Upper lobe of right lung (tissue), 1 donor: ENCODE measurements around the gene NGEF. TPM values are rescaled to one million over a fixed set of nuclear protein-coding genes. Genes with fewer than 3 reads are reported as not detected.

Experiments used
- ATAC-seq: fragments of 200-7000 bp; cut with Tn5 transposase; one replicate; pipeline ENCODE4 v1.9.1; 2020; ENCODE audit warnings: mild to moderate bottlenecking, moderate library complexity
- DNase-seq: peaks from one replicate; pipeline ENCODE4 v3.0.0-alpha.2; 2020
- H3K27ac ChIP-seq: fragments of 200-600 bp; one replicate; pipeline ENCODE4 v1.8.0; 2022
- H3K27me3 ChIP-seq: fragments of 200-600 bp; one replicate; pipeline ENCODE4 v1.8.0; 2022; ENCODE audit warnings: mild to moderate bottlenecking
- H3K36me3 ChIP-seq: fragments of 200-600 bp; one replicate; pipeline ENCODE4 v1.8.0; 2022
- H3K4me1 ChIP-seq: fragments of 200-600 bp; one replicate; pipeline ENCODE4 v1.8.0; 2022
- H3K4me3 ChIP-seq: fragments of 200-600 bp; one replicate; pipeline ENCODE4 v1.8.0; 2022; ENCODE audit warnings: mild to moderate bottlenecking
- H3K9me3 ChIP-seq: fragments of 200-600 bp; one replicate; pipeline ENCODE4 v1.8.0; 2022
- CTCF ChIP-seq: fragments of 200-600 bp; IDR thresholded peaks from one replicate; pipeline ENCODE4 v1.8.0; 2022; ENCODE audit warnings: antibody characterized with exemption
- intact Hi-C: fragments of 100-400 bp; cut with DNase I; formaldehyde crosslinking; loops from one replicate; pipeline ENCODE4 v1.11.0; 2022
- total RNA-seq: library from RNA; stranded (reverse); fragmentation: NEBNext Ultra II Directional; extraction: Animal tissue kit (Norgen Biotek cat#: 25700); gene quantifications from one replicate; pipeline ENCODE4 v1.2.1, GENCODE V29; 2021
- donor health status: DM: no; HTN: yes; CAD: no; lungs with severe emphysema.

The NGEF gene
- total RNA-seq, 1 donor from 2014 or later, result not detected

GRCh38 chr2:232973796-232974195 is 39.3 kb downstream of the NGEF start:
- Histone ChIP-seq H3K27ac (no peak overlapping the region), H3K9me3 (no peaks in the 10 kb centered on the region), H3K36me3 (no peaks in the 10 kb centered on the region), H3K4me1 (no peaks in the 10 kb centered on the region), H3K4me3 (no peak overlapping the region), H3K27me3 (no peaks in the 10 kb centered on the region)
- no peak for TF ChIP-seq CTCF
- intact Hi-C loops, result no loop called here
- no peak for DNase-seq
- no peak for ATAC-seq

GRCh38 chr2:232973011-232973735 is 39.9 kb downstream of the NGEF start:
- H3K36me3 ChIP-seq, result no peaks in the 10 kb centered on the region

GRCh38 chr2:232971744-232972143 is 41.3 kb downstream of the NGEF start:
- H3K36me3 ChIP-seq, result no peaks in the 10 kb centered on the region
- H3K27me3 ChIP-seq, result no peaks in the 10 kb centered on the region
- H3K9me3 ChIP-seq, result no peaks in the 10 kb centered on the region
- no peak for ATAC-seq
- no peak for TF ChIP-seq CTCF
- intact Hi-C loops, result no loop called here
- H3K4me3 ChIP-seq, result no peak overlapping the region
- no peak for DNase-seq
- H3K4me1 ChIP-seq, result no peaks in the 10 kb centered on the region
- no peak overlapping the region for H3K27ac ChIP-seq

More at GRCh38 chr2:232973011-232973735, 39.9 kb downstream of the NGEF start:
- no peaks in the 10 kb centered on the region for H3K9me3 ChIP-seq
- H3K4me1 ChIP-seq, result no peaks in the 10 kb centered on the region
- no peak overlapping the region for H3K4me3 ChIP-seq
- H3K27me3 ChIP-seq, result no peaks in the 10 kb centered on the region
- intact Hi-C loops, result no loop called here
- ATAC-seq, result no peak
- TF ChIP-seq CTCF, result no peak
- no peak for DNase-seq
- H3K27ac ChIP-seq, result no peak overlapping the region

GRCh38 chr2:232970051-232970450 is 43.0 kb downstream of the NGEF start:
- no peak overlapping the region for H3K4me3 ChIP-seq
- ATAC-seq, result no peak
- intact Hi-C loops, result no loop called here
- H3K27ac ChIP-seq, result no peak overlapping the region
- no peak for TF ChIP-seq CTCF
- no peaks in the 10 kb centered on the region for H3K36me3 ChIP-seq
- H3K27me3 ChIP-seq, result no peaks in the 10 kb centered on the region
- no peak for DNase-seq
- H3K9me3 ChIP-seq, result no peaks in the 10 kb centered on the region
- no peaks in the 10 kb centered on the region for H3K4me1 ChIP-seq

GRCh38 chr2:232967474-232967873 is 45.6 kb downstream of the NGEF start:
- H3K9me3 ChIP-seq, result no peaks in the 10 kb centered on the region
- no peak for DNase-seq
- H3K36me3 ChIP-seq, result no peaks in the 10 kb centered on the region
- H3K4me1 ChIP-seq, result no peaks in the 10 kb centered on the region
- no peak for ATAC-seq
- intact Hi-C loops, result no loop called here
- no peak overlapping the region for H3K27ac ChIP-seq
- no peak overlapping the region for H3K4me3 ChIP-seq
- TF ChIP-seq CTCF, result no peak
- no peaks in the 10 kb centered on the region for H3K27me3 ChIP-seq

GRCh38 chr2:232966122-232966521 is 46.9 kb downstream of the NGEF start:
- Histone ChIP-seq H3K4me1 (no peaks in the 10 kb centered on the region), H3K27ac (no peak overlapping the region), H3K36me3 (no peaks in the 10 kb centered on the region), H3K4me3 (no peak overlapping the region), H3K9me3 (no peaks in the 10 kb centered on the region), H3K27me3 (no peaks in the 10 kb centered on the region)
- TF ChIP-seq CTCF, result no peak
- no peak for ATAC-seq
- no peak for DNase-seq
- intact Hi-C loops, result no loop called here
